Memory B cell (primary cell): ENCODE measurements around the gene CENPP.

Experiments used
- ATAC-seq: fragments of 150-1000 bp; cut with Tn5 transposase; 2 replicates; pipeline ENCODE4 v1.10.0; 2021; ENCODE audit warnings: low read depth, mild to moderate bottlenecking, moderate library complexity
- DNase-seq, 2 donors: peaks; one replicate each; pipeline ENCODE4 v3.0.0; 2022; ENCODE audit warnings: low spot score in 2 of 2
- H3K27ac Mint-ChIP-seq: one replicate; pipeline ENCODE4 v1.8.0; 2022; ENCODE audit warnings: mild to moderate bottlenecking, moderate library complexity, mixed read lengths
- H3K27me3 Mint-ChIP-seq: one replicate; pipeline ENCODE4 v1.8.0; 2022; ENCODE audit warnings: mixed read lengths
- H3K36me3 Mint-ChIP-seq: one replicate; pipeline ENCODE4 v1.8.0; 2022; ENCODE audit warnings: mild to moderate bottlenecking, mixed read lengths
- H3K4me1 Mint-ChIP-seq: one replicate; pipeline ENCODE4 v1.8.0; 2022; ENCODE audit warnings: mixed read lengths
- H3K4me3 Mint-ChIP-seq: one replicate; pipeline ENCODE4 v1.8.0; 2022; ENCODE audit warnings: mild to moderate bottlenecking, moderate library complexity, mixed read lengths
- H3K9me3 Mint-ChIP-seq: one replicate; pipeline ENCODE4 v1.8.0; 2022; ENCODE audit warnings: mixed read lengths

Gene CENPP

DNA sequence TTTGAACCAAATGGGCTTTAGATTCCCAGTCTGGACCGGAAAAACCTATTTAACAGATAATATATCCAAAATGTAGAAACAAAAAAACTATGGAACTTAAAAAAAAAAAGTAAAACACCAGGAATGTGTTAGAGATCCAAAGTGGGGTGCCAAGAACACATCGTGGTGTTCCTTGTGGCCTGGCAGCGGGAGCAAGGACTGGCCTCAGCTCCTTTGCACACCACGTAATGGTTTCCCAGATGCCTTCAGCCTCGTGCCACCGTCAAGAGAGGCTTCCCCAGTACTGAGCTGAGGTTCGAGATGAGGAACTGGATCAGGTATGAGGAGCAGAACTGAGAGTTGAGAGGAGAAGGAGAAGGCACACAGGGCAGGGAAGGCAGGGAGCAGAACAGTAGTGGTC lies 153.0 kb downstream of the CENPP start:
- ATAC-seq (no peak), DNase-seq (no peak)
- no peak overlapping the region for H3K4me3 Mint-ChIP-seq
- H3K27me3 Mint-ChIP-seq: no peaks in the 10 kb centered on the region
- no peak overlapping the region for H3K27ac Mint-ChIP-seq
- no peaks in the 10 kb centered on the region for H3K9me3 Mint-ChIP-seq
- H3K4me1 Mint-ChIP-seq: no peaks in the 10 kb centered on the region
- H3K36me3 Mint-ChIP-seq: peaks cover 3% of the 10 kb centered on the region

DNA sequence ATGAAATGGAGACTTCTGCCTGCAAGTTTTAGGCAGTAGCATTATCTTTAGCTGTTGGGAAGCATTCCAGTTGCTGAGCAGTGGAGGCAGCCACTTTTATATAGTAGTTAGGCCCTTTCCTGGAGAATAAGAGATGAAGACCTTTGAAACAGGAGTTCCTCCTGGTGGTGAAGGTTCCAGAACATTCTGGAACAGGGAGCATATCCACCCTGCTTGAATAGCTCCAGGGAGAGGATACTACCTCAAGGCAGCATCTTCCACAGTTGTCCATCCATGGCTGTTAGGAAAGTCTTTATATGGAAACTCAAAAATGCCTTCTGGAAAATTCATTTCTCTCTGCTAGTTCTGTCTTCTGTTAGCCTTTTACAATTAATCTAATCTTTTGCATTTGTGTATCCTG lies 153.6 kb downstream of the CENPP start:
- DNase-seq (no peak), ATAC-seq (no peak)
- H3K27ac Mint-ChIP-seq: no peak overlapping the region
- H3K9me3 Mint-ChIP-seq: no peaks in the 10 kb centered on the region
- H3K36me3 Mint-ChIP-seq: peaks cover 3% of the 10 kb centered on the region
- H3K4me3 Mint-ChIP-seq: no peak overlapping the region
- H3K4me1 Mint-ChIP-seq: no peaks in the 10 kb centered on the region
- no peaks in the 10 kb centered on the region for H3K27me3 Mint-ChIP-seq

DNA sequence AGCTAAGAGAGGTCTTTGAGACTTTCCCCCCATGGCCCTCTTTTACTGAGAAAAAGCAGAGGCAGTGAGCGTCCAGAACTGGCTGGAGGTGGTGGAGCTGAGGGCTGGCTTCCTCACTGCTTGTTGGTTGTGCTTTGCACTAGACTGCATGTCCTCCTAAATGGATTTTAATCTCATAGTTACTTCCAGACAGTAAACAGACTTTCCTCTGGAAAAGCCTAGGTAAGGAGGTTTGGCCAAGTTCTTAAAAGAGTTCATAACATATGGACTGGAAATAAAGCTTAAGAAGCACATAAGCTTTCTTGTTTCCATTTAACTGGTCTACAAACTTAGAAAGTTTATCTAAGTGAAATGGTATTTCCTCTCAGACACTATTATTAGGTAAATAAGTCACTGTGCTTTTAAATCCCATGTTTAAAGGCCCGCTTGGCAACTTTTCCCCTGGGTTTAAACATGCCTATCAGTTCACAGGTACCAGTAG lies 154.6 kb downstream of the CENPP start:
- Mint-ChIP-seq H3K36me3 (peaks cover 2% of the 10 kb centered on the region), H3K4me3 (no peak overlapping the region), H3K4me1 (no peaks in the 10 kb centered on the region), H3K9me3 (no peaks in the 10 kb centered on the region), H3K27me3 (no peaks in the 10 kb centered on the region), H3K27ac (no peak overlapping the region)
- ATAC-seq (no peak), DNase-seq (no peak)

DNA sequence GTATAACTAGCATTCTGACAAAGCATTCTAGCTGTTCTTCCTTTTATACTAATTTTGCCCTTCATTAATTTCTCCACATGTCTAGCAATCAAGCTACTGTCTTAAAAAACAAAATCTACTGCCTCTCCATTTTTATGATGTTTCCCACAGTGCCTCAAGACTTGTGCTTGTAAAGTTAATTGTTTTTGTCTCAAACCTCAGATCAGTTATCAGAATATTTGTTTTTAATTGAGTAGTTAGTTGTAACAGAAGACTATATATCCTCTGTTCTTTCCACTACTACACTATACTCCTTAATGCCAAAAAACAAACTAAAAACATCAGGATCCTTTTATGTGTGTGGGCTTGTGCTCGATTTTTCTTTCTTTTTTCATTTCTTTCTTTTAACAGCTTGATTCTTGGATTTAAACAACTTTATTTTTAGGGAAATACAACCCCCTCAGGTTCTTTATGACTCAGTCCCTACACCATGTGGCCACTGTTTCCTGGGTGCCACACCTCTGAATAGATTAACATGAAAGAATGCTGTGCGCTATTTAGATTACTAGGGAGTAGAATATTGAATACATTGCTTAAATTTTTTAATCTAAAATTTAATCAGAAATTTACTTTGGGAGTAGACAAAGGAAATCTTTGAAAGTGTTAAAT lies 155.4 kb downstream of the CENPP start:
- H3K27ac Mint-ChIP-seq: no peak overlapping the region
- no peaks in the 10 kb centered on the region for H3K27me3 Mint-ChIP-seq
- no peak overlapping the region for H3K4me3 Mint-ChIP-seq

DNA sequence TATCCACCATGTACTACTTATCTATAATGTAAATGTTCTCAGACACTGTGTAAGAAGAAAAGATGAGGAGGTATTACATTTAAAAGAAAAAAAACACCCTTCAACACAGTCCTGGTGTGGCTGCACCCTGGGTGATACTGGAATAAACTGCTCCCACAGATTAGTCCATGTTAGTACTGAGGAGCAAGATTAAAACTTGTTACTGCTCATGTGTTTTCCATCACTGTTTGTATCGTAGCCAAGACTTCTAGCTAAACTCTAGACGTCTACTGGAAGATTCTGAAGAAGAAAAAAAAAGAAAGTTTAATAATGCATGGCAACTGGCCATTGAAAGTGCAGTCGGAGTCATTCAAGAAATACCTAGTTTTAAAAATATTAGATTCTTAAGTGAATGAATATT lies 156.6 kb downstream of the CENPP start, which contains the start of gene ASPN:
TSS of gene ASPN (minus strand) at position 178 of the 400 bp plus-strand sequence.
- no peaks in the 10 kb centered on the region for H3K4me1 Mint-ChIP-seq
- DNase-seq (no peak), ATAC-seq (no peak)
- H3K4me3 Mint-ChIP-seq: no peak within 1 kb of the TSS
- no peaks in the 10 kb centered on the region for H3K27me3 Mint-ChIP-seq
- H3K27ac Mint-ChIP-seq: no peak within 1 kb of the TSS
- H3K9me3 Mint-ChIP-seq: no peaks in the 10 kb centered on the region
- no peaks in the 10 kb centered on the region for H3K36me3 Mint-ChIP-seq

More for the DNA sequence above, 155.4 kb downstream of the CENPP start:
- Mint-ChIP-seq H3K36me3 (no peaks in the 10 kb centered on the region), H3K9me3 (no peaks in the 10 kb centered on the region), H3K4me1 (no peaks in the 10 kb centered on the region)
- DNase-seq (no peak), ATAC-seq (no peak)

DNA sequence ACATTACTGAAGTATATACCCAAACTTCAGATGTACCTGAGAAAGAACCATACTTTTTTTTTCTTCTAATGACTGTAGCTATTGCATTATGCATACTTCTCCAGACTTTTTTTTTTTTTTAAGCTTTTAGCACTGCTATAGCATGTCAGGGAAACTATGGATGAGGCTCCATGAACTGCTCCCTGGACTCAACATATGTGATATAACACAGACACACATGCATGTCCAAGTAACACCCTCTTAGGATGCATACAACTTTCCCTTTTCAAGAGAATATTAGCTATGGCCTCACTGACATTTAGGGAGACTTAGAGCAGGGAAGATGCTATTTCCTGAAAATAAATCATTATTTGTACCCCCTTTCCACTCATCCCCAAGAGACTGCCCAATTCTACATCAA lies 157.1 kb downstream of the CENPP start:
- Mint-ChIP-seq H3K4me3 (no peak overlapping the region), H3K27me3 (no peaks in the 10 kb centered on the region), H3K9me3 (no peaks in the 10 kb centered on the region)

DNA sequence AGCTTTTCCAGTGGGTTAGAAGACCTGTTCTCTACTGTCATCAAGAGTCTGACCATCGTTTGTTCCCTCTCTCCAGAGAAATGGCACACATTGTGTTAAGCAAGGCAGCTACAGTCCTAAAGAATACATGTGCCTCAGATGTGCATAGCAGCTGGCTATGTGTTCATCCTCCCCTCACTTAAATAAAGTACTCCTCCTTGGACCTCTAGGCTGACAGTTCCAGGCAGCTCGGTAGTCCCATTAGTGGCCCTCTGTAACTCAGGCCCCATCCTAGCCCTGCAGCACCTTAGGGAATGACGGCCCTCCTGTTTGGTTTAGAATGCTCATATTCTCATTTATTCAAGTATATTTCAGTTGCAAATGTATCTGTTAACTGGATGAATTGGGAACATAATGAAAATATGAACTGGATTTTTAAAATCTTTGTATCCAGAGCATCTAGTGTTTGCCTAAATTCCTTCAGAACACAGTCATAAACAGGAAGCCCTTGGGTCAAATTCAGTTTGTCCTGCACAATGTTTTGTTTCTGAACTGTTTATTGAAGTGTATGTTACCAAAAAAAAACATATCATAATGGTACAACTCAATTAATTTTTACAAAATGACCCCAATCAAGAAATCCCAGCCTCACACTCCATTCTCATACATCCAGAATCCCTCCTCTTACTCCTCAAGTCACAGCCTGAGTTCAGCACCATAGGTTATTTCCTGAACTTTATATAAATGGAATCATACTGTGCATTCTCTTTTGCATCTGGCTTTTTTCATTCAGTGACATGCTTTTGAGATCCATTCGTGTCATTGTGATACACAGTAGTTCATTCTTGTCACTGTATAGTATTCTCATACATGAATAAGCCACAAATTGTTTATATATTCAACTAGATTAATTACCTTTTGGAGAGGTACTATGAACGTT lies 158.1 kb downstream of the CENPP start:
- Mint-ChIP-seq H3K27me3 (no peaks in the 10 kb centered on the region), H3K27ac (no peak overlapping the region), H3K36me3 (no peaks in the 10 kb centered on the region), H3K9me3 (no peaks in the 10 kb centered on the region), H3K4me3 (no peak overlapping the region), H3K4me1 (no peaks in the 10 kb centered on the region)
- ATAC-seq: no peak
- no peak for DNase-seq

More for the DNA sequence above, 157.1 kb downstream of the CENPP start:
- no peak for ATAC-seq
- no peak for DNase-seq
- Mint-ChIP-seq H3K4me1 (no peaks in the 10 kb centered on the region), H3K27ac (no peak overlapping the region), H3K36me3 (no peaks in the 10 kb centered on the region)

DNA sequence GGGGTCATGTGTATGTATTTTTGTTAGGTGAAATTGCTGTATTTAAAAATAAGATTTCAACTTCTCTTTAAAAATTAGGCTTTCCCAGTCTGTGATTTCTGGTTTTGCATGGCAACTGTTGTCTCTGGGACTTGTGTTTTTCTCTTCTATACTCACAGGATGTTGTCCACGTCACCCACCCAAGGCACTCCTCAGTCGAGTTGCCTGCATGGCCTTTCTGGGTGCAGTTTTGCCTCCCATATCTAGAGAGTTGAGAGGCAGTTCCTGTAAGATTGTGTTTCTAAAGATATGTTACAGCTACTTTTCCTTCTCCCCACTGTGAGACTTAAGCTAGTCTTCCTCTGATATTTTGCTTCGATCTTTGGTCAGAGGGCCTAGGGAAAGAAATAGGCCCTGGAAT lies 158.8 kb downstream of the CENPP start:
- Mint-ChIP-seq H3K36me3 (no peaks in the 10 kb centered on the region), H3K27me3 (no peaks in the 10 kb centered on the region), H3K4me1 (no peaks in the 10 kb centered on the region), H3K9me3 (no peaks in the 10 kb centered on the region), H3K27ac (no peak overlapping the region), H3K4me3 (no peak overlapping the region)
- DNase-seq (no peak), ATAC-seq (no peak)

DNA sequence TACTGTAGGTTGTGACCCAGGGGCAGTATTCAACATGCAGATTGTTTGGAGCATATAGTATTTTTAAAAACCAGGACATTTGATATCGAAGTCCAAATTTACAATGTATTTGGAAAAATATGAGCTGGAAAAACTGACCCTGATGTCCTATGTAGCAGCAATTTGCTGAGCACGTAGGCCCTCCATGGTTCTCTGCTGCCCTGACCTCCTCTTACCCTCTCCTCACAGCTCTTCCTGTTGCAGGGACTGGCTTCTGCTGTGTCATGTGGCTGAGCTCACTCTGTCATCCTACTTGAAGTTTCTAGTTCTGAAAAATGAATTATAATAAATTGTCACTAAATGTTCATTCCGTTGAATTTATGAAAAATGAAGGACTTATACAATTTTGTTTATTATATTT lies 160.6 kb downstream of the CENPP start:
- H3K36me3 Mint-ChIP-seq: no peaks in the 10 kb centered on the region
- H3K4me3 Mint-ChIP-seq: no peak overlapping the region
- H3K27me3 Mint-ChIP-seq: no peaks in the 10 kb centered on the region
- H3K9me3 Mint-ChIP-seq: no peaks in the 10 kb centered on the region
- DNase-seq (no peak), ATAC-seq (no peak)
- no peaks in the 10 kb centered on the region for H3K4me1 Mint-ChIP-seq
- H3K27ac Mint-ChIP-seq: no peak overlapping the region

DNA sequence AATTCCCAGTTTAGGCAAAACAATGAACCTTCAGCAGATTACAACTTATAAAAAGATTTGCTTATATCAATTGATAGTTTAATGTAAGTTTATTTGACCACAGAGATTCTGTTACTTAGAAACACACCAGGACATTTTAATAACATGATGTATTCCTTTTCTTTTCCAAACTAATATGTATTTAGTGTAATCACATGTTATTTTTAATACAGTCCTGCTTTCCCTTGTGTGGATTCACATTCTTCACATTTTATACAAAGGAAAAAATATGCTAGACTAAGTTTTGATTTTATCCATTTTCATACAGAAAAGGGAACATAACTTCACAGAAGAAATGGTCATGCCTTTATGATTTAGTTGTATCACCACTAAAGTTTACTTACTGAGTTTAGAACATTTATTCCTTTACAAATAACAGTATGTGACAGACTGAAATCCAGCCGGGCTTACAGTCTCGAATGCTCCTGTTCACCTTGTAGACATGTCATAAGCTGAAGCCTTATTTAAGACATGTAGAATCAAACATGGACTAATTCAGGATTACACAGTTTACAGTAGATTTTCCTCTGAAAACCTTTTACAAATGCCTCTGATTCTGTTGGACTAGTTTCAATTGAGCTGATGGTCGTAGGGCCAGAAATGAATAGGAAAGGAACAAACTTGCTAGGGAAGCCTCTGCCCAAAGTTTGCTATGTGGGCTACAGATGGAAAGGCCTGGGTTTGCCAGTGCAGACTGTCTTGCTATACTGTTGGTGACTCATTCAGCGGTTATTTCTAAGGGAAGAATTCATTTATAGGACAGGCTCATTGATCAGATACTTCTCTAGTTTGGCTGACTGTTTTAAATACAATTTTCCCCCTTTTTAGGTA lies 163.2 kb downstream of the CENPP start:
- no peaks in the 10 kb centered on the region for H3K36me3 Mint-ChIP-seq
- no peak for DNase-seq
- no peak overlapping the region for H3K4me3 Mint-ChIP-seq
- ATAC-seq: no peak
- no peak overlapping the region for H3K27ac Mint-ChIP-seq
- H3K9me3 Mint-ChIP-seq: no peaks in the 10 kb centered on the region
- no peaks in the 10 kb centered on the region for H3K4me1 Mint-ChIP-seq
- H3K27me3 Mint-ChIP-seq: no peaks in the 10 kb centered on the region

DNA sequence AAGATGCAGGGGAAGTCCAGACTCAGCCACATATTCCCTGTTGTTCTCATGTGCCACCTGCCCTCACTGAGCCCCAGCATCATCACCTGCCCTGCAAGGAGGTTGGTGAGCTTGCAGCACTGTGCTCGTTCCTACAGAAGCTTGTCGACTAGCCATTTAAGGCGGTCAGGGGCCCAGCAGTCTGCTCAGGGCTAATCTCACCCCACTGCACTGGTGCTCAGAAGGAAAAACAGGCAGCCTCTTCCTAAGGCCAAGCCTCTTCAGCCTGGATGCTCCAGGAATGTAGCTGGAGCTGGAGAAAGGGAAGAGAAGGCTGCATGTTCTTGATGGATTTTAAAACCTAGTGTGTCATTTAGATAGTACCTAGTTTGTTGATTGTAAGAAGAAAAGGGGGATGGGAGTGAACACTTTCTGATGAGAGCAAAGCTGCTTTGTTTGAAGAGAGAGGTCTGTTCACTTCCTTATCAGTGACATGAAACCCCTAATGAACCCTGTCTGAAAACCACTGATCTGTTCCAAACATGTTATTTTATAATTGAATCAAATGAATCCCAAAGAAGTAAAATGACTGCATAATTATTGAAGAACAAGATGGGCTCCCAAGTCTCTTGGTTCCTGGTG lies 167.1 kb downstream of the CENPP start:
- Mint-ChIP-seq H3K9me3 (no peaks in the 10 kb centered on the region), H3K36me3 (no peaks in the 10 kb centered on the region), H3K27me3 (no peaks in the 10 kb centered on the region), H3K4me3 (no peak overlapping the region), H3K27ac (no peak overlapping the region), H3K4me1 (no peaks in the 10 kb centered on the region)
- ATAC-seq (no peak), DNase-seq (no peak)

DNA sequence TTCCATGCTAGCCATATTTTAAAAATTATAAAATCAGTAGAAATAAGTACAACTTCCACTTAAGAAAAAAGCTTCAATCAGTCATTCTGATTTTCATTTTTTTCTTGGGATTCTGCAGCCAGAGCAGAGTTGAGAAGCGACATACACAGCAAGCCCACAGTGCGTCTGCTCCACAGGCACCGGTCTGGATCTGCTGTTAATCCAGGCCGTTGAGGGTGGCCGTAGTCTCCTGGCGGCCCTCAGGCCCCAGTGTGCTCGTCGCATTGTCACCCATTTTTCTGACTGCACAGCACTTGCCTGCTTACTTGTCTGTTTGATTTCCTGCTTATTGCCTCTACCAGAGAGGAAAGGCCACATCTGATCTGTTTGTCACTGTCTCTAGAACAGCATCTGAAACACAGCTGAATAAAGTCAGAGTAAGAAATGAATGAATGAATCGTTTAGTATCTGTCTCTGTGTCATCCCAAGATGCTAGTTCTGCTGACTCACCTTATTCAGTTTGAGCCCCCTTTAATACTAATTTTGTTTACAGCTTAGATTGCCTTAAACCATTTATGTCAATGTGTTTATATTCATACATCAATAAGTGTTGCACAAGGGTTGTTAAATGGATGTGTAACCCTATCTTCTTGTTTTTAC lies 168.1 kb downstream of the CENPP start:
- Mint-ChIP-seq H3K4me1 (no peaks in the 10 kb centered on the region), H3K36me3 (no peaks in the 10 kb centered on the region), H3K27me3 (no peaks in the 10 kb centered on the region), H3K4me3 (no peak overlapping the region), H3K27ac (no peak overlapping the region), H3K9me3 (no peaks in the 10 kb centered on the region)
- ATAC-seq: no peak
- DNase-seq: no peak

DNA sequence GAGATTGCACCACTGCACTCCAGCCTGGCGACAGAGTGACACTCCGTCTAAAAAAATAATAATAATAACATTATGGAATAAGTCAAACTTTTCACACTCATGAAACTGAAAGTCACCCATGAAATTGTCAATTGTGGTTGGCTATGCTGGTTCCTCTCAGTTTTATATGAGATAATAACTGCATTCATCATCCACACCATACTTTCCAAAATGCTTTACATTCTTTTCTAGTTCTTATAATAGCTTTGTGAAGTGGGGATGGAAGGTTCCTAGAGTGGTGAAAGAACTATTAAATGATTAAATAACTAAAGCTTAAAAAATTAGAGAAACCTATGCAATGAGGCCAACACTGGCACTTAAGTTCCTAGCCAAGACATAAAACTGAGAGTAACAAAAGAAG lies 169.1 kb downstream of the CENPP start:
- Mint-ChIP-seq H3K4me3 (no peak overlapping the region), H3K27ac (no peak overlapping the region), H3K4me1 (no peaks in the 10 kb centered on the region), H3K27me3 (no peaks in the 10 kb centered on the region), H3K9me3 (no peaks in the 10 kb centered on the region), H3K36me3 (no peaks in the 10 kb centered on the region)
- ATAC-seq: no peak
- no peak for DNase-seq
